G401 (cell line): Measurements from ENCODE around the gene DNAH14. TPM values are rescaled to one million over a fixed set of nuclear protein-coding genes. Genes with fewer than 3 reads are reported as not detected.
A peak's percentile ranks its signal among the peaks of the same experiment; 100 is the strongest.
"Not testable (repeated sequence)": the region's sequence is repeated elsewhere in the genome, so short reads cannot be mapped to it uniquely, and the experiment has no call there.

Experiments used
- DNase-seq: peaks from one replicate; pipeline ENCODE4 v3.0.0-alpha.2; 2015; ENCODE audit warnings: low spot score
- in situ Hi-C: cut with HindIII; loops from 2 replicates; pipeline ENCODE4 v1.10.0; 2016; ENCODE audit warnings: low sequenced_read_pairs, mixed read lengths
- total RNA-seq: library from RNA; depleted of rRNA; stranded (reverse); fragments of >200 nt; shearing (Covaris generic); gene quantifications from 2 replicates; pipeline ENCODE4 v1.2.3, GENCODE V29; 2014; rRNA removed

DNAH14 gene
- 51.6 and 55.6 TPM in 2 replicates for total RNA-seq

- peak; percentile 17 for DNase-seq
- in situ Hi-C loops = no loop called here
Observed at GRCh38 chr1:224929335-224930237, at the start of gene DNAH14. DNAH14 (plus strand) TSS chr1:224929675; CDS start chr1:224952703, 23,028 bp downstream.

GRCh38 chr1:224880593-224881307, 48.7 kb upstream of the DNAH14 start:
- DNase-seq = no peak
- in situ Hi-C loops = no loop called here

- DNase-seq, in situ Hi-C loops: not testable (repeated sequence)
Observed at GRCh38 chr1:224881308-224881692, 48.2 kb upstream of the DNAH14 start.

GRCh38 chr1:224881762-224882211, 47.7 kb upstream of the DNAH14 start:
- no peak for DNase-seq

GRCh38 chr1:224882264-224882663, 47.2 kb upstream of the DNAH14 start:
- in situ Hi-C loops = no loop called here
- no peak for DNase-seq

More at GRCh38 chr1:224881762-224882211, 47.7 kb upstream of the DNAH14 start:
- in situ Hi-C loops = no loop called here

GRCh38 chr1:224883091-224883490, 46.4 kb upstream of the DNAH14 start:
- in situ Hi-C loops = no loop called here
- DNase-seq = no peak

- in situ Hi-C loops = no loop called here
- DNase-seq = no peak
Observed at GRCh38 chr1:224884361-224884801, 45.1 kb upstream of the DNAH14 start.

- in situ Hi-C loops, DNase-seq: not testable (repeated sequence)
Observed at GRCh38 chr1:224885376-224885775, 44.1 kb upstream of the DNAH14 start.

- no peak for DNase-seq
- in situ Hi-C loops = no loop called here
Observed at GRCh38 chr1:224894915-224895314, 34.6 kb upstream of the DNAH14 start.

- no peak for DNase-seq
- in situ Hi-C loops = no loop called here
Observed at GRCh38 chr1:224896130-224896781, 33.2 kb upstream of the DNAH14 start.

- DNase-seq = no peak
- in situ Hi-C loops = no loop called here
Observed at GRCh38 chr1:224897529-224898327, 31.7 kb upstream of the DNAH14 start.

GRCh38 chr1:224898937-224899336, 30.5 kb upstream of the DNAH14 start:
- in situ Hi-C loops = no loop called here
- DNase-seq = no peak

GRCh38 chr1:224900062-224900630, 29.3 kb upstream of the DNAH14 start:
- in situ Hi-C loops = no loop called here
- DNase-seq = no peak

- in situ Hi-C loops = no loop called here
- DNase-seq = no peak
Observed at GRCh38 chr1:224901087-224901810, 28.2 kb upstream of the DNAH14 start.

GRCh38 chr1:224903955-224904354, 25.5 kb upstream of the DNAH14 start:
- in situ Hi-C loops = no loop called here

GRCh38 chr1:224906340-224906739, 23.1 kb upstream of the DNAH14 start:
- DNase-seq = no peak
- in situ Hi-C loops = no loop called here

More at GRCh38 chr1:224903955-224904354, 25.5 kb upstream of the DNAH14 start:
- no peak for DNase-seq

- in situ Hi-C loops = no loop called here
- DNase-seq = no peak
Observed at GRCh38 chr1:224911217-224911616, 18.3 kb upstream of the DNAH14 start.
